GM13976 (cell line): Measurements from ENCODE around the gene KATNB1.
A peak's percentile ranks its signal among the peaks of the same experiment; 100 is the strongest.

Experiments
- DNase-seq: peaks from one replicate; pipeline ENCODE4 v3.0.0; 2012; ENCODE audit warnings: low spot score
- in situ Hi-C: fragments of 300-500 bp; cut with MboI; formaldehyde crosslinking; loops from one replicate; pipeline ENCODE4 v1.12.0; 2022; ENCODE audit warnings: low sequenced_read_pairs, mixed read lengths, inconsistent platforms; ENCODE audit not compliant: unreplicated experiment
- TF ChIP-seq, protein P1 (sequence below): IDR thresholded peaks from 2 replicates; pipeline ENCODE4 v1.5.1; 2012; ENCODE audit warnings: borderline replicate concordance, mild to moderate bottlenecking; ENCODE audit not compliant: insufficient read depth; ENCODE audit errors: extremely low read depth, missing control alignments, control extremely low read depth

Gene KATNB1

DNA sequence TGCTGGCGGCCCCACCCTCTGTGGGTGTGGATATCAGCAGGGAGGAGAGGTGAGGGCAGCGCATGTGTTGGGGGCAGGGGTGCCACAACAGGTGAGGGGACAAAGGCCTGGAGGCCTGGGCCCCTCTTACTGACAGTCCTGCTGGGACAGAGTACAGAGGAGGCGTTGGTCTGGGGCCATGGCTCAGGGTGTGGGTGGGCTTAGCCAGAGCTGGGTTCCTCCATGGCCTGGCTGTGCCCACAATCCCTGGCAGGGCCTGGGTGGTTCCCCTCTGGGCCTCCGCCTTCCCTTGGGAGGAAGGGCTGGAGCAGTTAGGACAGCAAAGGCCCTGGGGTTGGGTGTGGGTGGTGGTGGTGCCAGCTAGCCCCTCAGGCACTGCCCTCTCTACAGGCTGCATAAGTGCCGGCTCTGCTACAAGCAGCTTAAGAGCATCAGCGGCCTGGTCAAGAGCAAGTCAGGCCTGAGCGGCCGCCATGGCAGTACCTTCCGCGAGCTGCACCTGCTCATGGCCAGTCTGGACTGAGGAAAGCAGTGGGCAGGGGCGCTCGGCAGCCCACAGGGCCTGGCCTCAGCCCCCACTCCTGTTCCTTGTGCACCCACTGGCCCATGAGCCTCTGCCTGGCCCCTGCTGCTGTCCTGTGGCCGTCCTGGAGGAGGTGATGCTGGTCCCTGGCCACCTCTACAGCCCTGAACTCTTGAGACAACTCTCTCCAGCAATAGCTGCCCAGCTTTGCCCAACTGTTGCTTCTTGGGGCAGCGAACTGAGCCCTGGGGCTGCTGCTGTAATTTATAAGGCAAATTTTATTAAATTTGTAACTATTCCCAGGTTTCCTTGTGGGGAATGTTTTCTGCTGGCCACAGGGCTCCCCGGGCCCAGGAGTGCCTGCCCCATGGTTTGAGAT is 21.1 kb downstream of the KATNB1 start:
- DNase-seq: no peak
- TF ChIP-seq, protein P1, sequence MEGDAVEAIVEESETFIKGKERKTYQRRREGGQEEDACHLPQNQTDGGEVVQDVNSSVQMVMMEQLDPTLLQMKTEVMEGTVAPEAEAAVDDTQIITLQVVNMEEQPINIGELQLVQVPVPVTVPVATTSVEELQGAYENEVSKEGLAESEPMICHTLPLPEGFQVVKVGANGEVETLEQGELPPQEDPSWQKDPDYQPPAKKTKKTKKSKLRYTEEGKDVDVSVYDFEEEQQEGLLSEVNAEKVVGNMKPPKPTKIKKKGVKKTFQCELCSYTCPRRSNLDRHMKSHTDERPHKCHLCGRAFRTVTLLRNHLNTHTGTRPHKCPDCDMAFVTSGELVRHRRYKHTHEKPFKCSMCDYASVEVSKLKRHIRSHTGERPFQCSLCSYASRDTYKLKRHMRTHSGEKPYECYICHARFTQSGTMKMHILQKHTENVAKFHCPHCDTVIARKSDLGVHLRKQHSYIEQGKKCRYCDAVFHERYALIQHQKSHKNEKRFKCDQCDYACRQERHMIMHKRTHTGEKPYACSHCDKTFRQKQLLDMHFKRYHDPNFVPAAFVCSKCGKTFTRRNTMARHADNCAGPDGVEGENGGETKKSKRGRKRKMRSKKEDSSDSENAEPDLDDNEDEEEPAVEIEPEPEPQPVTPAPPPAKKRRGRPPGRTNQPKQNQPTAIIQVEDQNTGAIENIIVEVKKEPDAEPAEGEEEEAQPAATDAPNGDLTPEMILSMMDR: no peak
- in situ Hi-C loops: no loop called here

GRCh38 chr16:57757326-57757786 is 21.8 kb downstream of the KATNB1 start:
- TF ChIP-seq, protein P1: peak; percentile 94
- DNase-seq: peak; percentile 97
- in situ Hi-C loops: no loop called here

DNA sequence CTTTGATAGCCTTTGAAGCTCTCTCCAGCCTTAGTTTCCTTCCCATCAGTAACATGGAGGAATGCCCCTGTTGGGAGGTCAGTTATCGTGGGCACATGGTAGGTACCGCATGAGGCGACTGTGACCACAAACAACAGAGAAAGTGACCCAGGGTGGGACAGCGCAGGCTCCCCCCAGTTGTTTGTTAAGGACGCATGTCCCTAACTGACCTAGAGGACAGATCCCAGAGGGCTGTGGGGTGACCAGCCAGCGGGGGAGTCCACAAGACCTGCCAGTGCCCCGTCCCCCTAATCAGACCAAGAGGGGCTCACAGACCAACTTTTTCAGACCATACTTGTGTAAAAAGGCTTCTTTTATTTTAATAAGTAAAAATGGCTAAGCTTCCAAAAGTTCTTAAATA is 22.3 kb downstream of the KATNB1 start:
- TF ChIP-seq, protein P1: no peak
- in situ Hi-C loops: no loop called here
- DNase-seq: no peak

DNA sequence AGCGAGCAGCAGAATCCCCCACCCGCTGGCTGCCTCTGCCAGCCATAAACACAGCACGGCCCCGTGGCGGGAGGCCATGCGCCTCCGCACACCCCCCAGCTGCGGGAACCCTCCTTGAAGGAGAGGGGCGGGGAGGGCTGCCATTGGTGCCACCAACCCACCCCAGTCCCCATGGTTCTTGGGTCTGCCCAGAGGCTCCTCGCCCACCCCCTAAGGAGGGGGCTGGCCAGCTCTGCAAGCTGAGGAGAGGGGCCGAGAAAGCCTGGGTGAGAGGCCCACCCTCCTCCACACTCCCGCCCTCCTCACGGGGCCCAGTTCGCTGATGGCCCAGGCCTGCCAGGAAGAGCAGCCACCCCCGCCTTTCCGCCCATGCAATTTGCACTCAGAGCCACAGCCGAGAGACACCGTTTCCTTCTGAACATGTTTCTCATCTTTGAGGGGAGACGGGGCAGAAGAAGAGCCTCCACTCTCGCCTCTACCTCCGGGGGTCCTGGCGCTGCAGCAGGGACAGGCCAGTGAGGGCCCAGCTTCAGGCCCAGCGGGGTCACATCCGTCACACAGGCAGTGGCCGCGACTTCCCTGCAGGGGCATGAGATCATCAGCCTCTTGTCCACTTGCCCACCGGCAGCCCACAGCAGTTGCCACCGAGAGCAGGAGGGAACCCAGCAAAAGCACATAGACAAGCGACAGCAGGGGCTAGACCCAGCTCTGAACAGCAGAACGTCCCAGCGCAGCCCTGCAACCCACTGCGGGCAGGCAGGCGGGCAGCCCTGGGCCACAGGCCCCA is 23.0 kb downstream of the KATNB1 start:
- in situ Hi-C loops: no loop called here
- TF ChIP-seq, protein P1: no peak
- DNase-seq: no peak

DNA sequence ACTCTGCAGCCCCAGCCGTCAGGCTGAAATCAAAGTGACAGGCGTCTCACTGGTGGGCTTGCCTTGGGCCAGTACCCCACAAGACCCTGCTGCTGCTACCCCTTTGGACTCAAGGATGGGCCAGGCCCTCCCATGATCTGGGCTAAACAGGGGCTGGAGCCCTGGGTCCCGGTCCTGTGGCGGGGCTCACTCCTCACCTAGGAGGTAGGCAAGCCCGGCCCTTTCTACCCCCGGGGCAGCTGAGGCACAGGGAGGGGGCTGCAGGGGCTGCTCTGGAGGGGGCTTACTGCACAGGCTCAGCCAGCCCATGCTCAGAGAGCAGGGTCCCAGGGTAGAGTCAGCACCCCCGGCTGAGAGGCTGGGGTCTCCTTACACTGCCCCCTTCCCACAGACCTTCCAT is 23.6 kb downstream of the KATNB1 start:
- no peak for DNase-seq
- TF ChIP-seq, protein P1: no peak
- in situ Hi-C loops: no loop called here

DNA sequence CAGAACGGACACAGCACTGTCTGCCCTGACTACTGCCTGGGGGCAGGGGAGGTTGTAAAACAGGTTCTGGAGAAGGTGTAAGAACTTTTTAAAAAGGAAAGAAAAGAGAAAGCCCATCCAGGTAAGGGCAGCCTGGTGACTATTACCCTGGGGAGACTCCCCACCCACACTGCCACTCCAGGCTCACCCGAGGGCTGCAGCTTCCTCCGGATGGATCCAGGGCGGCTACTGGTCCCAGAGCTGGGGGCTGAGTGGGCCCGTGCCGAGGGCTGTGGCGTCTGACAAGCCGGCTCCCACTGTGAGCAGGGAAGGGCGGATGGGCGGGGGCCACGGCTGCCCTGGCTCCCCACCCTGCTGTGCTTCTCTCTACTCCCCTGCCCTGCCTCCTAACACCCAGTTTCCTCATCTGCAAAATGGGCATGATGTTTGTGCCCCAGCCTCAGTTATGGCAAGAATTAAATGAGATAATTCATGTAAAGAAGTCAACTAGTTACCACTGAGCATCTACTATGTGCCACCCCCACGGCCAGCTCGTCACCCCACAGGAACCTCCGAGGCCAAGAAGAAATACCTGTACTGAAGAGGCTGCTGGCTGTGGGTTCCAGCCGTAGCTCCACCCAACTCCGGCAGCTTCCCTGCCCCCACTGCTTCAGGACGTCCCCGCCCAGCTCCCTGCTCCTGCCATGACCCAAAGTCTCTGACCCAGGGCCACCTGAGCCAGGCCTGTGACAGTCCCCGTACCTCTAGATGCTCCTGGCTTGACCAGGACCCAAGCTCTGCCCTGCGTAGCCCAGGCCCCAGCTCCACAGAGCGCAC is 24.2 kb downstream of the KATNB1 start:
- in situ Hi-C loops: no loop called here
- DNase-seq: no peak
- TF ChIP-seq, protein P1: no peak
